GM21360 (cell line): ENCODE data around the gene CDCA5.
A peak's percentile ranks its signal among the peaks of the same experiment; 100 is the strongest.

Source experiments
- ATAC-seq: cut with Tn5 transposase; IDR thresholded peaks from one replicate; pipeline ENCODE4 v1.9.1; 2021; ENCODE audit warnings: mild to moderate bottlenecking, moderate library complexity; ENCODE audit not compliant: unreplicated experiment

The CDCA5 gene

DNA sequence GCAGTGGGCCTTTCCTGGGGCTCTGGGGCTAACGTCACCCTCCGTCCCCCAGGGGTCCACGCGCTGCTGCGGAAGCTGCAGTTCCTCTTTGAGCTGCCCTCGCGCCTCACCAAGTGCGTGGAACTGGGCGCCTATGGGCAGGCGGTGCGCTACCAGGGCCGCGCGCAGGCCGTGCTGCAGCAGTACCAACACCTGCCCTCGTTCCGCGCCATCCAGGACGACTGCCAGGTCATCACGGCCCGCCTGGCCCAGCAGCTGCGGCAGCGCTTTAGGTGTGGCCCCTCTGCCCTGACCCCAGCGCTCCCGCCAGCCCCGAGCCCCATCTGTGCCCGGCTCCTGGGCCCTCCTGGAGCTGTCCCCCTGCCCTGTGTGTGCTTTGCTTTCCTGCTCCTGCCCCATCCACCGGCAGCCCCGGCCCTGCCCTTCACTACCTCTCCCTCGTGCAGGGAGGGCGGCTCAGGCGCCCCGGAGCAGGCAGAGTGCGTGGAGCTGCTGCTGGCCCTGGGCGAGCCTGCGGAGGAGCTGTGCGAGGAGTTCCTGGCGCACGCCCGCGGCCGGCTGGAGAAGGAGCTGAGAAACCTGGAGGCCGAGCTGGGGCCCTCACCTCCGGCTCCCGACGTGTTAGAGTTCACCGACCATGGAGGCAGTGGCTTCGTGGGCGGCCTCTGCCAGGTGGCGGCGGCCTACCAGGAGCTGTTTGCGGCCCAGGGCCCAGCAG lies 24.1 kb upstream of the CDCA5 start:
- ATAC-seq, result no peak

DNA sequence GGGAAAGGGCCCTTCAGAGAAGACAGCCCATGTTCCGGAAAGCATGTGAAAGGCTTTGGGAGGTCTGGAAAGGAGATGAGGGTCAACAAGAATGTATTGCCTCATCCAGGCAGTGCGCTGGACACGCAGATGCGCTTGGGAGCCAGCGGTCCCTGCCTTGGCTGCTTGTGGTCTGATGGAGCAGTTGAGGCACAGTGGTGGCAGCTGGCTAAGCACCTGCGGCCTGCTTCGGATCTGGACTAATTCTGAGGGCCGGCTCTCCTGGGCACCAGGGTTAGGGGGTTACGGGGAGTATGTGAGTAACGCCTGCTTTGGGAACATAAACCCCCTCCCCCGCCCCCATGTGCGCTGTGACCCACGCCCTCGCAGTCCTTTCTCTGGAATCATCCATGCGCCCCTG lies 23.2 kb upstream of the CDCA5 start:
- ATAC-seq, result no peak

DNA sequence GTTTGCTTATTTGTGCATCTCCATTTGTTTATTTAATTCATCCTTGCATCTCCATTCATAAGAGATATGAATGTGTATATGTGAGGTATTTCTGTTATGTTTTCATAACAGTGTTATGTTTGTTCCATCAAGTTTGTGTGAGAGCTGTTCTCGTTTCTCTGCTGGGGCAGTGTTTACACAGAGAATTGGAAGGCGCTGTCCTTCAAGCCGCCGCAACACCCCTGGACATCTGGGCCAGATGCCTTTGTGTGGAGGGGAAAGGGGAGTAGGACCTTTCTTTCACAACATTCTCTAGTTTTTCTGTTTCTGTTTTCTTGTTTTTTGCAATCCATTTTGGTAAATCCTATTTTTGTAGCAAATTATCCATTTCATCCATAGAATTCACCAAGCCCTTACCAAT lies 20.8 kb upstream of the CDCA5 start:
- ATAC-seq, result no peak

DNA sequence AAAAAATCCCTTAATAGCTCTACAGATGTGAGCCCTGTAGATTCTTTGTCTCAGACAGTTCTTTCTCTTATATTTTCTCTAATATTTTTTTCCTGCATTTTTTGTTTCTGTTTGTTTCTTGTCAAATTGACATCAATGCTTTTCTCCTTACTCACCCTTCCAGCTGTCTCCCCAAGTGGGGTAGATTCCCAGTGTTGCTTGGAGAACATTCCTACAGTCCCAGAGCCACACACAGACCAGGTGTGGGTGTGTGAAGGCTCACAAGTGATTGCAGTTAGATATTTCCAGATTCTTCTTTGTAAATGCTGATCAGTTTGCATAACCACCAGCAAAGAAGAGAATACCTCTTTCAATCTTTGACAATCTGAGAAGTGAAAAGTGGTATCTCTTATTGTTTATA lies 19.6 kb upstream of the CDCA5 start:
- no peak for ATAC-seq

- no peak for ATAC-seq
These were observed 18.6 kb upstream of the CDCA5 start for GRCh38 chr11:65102142-65103095.

GRCh38 chr11:65100674-65101350 lies 17.0 kb upstream of the CDCA5 start:
- ATAC-seq, result no peak

GRCh38 chr11:65096926-65097325 lies 13.1 kb upstream of the CDCA5 start:
- no peak for ATAC-seq

DNA sequence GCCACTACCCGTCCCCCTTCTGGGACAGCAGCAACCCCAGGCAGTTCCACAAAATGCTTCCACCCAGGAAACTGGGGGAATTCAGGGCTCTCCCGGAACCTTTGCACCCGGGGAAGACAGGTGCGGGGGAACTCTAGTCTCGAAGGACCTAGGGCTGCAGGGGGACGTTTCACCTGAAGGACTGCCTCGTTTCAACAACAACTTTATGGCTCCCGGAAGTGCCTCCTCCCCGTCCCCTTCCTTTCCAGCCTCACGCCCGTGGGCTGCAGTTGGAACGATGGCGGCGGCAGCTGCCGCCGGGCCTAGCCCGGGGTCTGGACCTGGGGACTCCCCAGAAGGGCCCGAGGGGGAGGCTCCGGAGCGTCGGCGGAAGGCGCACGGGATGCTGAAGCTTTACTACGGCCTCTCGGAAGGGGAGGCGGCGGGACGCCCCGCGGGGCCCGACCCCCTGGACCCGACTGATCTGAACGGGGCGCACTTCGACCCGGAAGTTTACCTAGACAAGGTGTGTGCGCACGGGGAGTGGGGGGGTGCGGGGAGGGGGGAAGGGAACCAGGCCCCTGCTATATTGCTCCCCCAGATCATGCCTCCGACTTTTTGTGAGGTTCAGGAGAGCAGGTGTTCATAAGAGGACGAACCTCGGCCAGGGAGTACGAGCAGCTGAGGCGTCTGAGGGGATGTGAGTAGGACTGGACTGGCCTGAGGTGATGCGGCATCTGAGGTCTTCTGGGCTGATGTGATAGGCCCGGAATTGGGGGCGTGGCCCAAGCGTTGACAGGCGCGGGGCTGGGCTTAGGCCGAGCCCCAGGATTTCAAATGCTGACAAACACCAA lies 12.3 kb upstream of the CDCA5 start, which contains the start of gene VPS51:
Gene VPS51 (plus strand): TSS at position 241 of the 833 bp plus-strand sequence. CDS start 37 bp downstream, at position 278.
- peak; percentile 78 for ATAC-seq

DNA sequence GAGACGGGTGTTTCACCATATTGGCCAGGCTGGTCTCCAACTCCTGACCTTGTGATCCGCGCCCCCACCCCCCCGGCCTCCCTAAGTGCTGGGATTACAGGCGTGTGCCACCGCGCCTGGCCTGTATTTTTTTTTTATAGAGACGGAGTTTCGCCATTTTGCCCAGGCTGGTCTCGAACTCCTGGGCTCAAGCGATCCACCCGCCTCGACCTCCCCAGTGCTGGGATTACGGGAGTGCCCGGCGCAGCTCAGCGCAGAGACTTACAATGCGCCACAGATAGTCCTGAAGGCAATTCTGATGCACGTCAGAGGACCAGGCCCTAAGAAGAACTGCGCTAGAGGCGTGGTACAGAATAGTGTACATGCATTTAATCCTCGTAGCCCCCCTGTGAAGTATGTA lies 11.6 kb upstream of the CDCA5 start:
- no peak for ATAC-seq

GRCh38 chr11:65090628-65091027 lies 6.8 kb upstream of the CDCA5 start:
- ATAC-seq, result no peak

GRCh38 chr11:65089621-65090020 lies 5.8 kb upstream of the CDCA5 start:
- ATAC-seq, result no peak

GRCh38 chr11:65087827-65088226 lies 4.0 kb upstream of the CDCA5 start:
- no peak for ATAC-seq

GRCh38 chr11:65087216-65087615 lies 3.4 kb upstream of the CDCA5 start:
- no peak for ATAC-seq

GRCh38 chr11:65086809-65087208 lies 3.0 kb upstream of the CDCA5 start:
- ATAC-seq, result no peak

DNA sequence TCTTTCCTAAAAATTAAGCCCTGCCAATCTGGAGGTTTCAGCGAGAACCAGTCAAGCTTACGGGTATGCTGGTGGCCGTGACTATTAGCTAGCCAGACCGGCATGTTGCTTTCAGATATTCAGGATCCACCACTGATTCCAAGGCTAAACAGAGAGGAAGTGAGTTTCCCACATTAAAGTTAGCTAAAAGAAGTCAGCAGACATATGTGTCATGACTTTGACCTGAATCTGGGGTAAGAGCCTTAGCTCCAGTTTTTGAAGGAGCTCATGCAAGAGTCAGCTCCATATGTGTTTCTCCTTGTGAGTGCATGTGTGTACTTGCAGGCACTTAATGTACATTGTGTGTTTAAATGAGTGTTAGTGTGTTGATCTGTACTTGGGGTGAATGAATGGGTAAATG lies 1.6 kb upstream of the CDCA5 start:
- ATAC-seq, result no peak

DNA sequence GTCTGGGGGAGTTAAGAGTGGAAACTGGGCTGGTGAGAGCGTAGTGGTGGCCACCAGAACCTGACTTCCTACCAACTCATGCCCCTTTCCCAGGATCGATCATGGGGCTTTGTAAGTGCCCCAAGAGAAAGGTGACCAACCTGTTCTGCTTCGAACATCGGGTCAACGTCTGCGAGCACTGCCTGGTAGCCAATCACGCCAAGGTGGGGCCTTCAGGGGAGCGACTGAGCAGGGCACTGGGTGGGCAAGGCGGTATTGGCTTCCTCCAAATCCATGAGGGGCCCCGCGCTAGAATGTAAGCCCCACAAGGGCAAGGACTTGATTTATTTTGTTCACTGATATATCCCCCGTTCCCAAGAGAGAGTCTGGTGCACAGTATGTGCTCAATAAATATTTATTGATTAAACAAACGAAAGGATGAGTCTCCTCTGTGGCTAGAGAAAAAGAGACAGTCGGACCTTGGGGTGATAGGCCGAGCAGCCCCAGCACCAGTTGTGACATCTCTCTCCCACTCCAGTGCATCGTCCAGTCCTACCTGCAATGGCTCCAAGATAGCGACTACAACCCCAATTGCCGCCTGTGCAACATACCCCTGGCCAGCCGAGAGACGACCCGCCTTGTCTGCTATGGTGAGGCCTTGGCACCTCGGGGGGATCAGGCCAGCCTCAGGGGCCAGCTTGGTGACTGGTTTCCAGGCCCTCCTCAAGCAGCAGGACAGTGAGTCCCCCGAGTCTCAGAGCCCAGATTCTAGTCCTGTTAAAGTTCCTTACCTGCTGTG lies 947 bp upstream of the CDCA5 start:
- no peak for ATAC-seq

GRCh38 chr11:65083134-65083833 lies 556 bp downstream of the CDCA5 start:
- ATAC-seq, result no peak

DNA sequence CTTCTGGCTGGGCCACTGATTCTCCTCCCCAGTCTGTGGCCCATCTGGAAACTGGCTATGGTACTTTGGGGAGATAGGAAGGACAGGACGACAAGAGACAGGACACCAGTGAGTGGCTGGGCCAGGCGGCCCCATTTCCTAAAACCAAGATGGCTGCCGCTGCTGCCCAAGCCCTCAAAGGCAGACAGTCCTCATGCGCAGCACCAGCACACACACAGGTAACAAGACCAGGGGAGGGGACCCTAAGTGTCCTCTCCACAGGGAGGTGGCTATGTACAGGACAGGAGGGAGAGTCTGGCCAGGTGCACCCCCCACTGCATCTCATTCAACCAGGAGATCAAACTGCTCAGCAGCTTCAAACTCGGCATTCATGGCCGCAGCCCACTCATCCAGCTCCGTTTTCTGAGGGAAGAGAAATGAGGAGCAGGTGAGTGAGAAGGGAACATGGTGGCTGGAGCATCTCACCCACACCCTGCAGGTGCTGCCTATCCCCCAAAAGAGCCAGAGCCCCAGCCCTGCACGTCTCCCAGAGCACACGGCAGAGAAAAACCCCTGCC lies 5.0 kb downstream of the CDCA5 start:
- no peak for ATAC-seq

DNA sequence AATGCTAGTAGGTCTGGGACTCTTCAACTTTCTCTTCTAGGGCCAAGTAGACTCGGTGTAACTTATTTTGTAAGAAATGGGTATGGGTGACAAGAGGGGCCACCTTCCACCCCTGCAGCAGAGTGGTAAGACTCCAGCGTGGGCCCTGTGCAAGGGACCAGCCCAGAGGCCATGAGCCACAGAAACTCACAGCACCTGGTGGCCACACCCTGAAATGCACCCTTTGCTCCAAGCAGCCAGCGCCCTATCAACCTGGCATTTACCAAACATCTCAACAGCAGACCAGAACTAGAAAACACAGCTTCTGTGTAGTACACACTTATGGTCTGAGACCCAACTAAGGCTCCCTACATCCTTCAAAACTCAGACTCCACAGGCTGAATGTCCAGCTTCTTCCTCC lies 5.7 kb downstream of the CDCA5 start:
- ATAC-seq, result no peak
